HG03066 (cell line): ENCODE results near the gene MMP23B.
"Not testable (repeated sequence)": the region's sequence is repeated elsewhere in the genome, so short reads cannot be mapped to it uniquely, and the experiment has no call there.

ENCODE experiments used
- ATAC-seq: cut with Tn5 transposase; IDR thresholded peaks from one replicate; pipeline ENCODE4 v1.9.1; 2021; ENCODE audit warnings: low read depth; ENCODE audit not compliant: unreplicated experiment

The MMP23B gene

GRCh38 chr1:1664318-1664717, 32.3 kb downstream of the MMP23B start:
- not testable (repeated sequence) for ATAC-seq

GRCh38 chr1:1664941-1665814, 33.2 kb downstream of the MMP23B start:
- no peak for ATAC-seq

- no peak for ATAC-seq
These were observed 33.9 kb downstream of the MMP23B start for GRCh38 chr1:1665815-1666251.

GRCh38 chr1:1666526-1666925, 34.6 kb downstream of the MMP23B start:
- no peak for ATAC-seq

GRCh38 chr1:1669468-1670440, 37.8 kb downstream of the MMP23B start:
- no peak for ATAC-seq

- ATAC-seq: no peak
These were observed 38.9 kb downstream of the MMP23B start for GRCh38 chr1:1670866-1671265.

- ATAC-seq: no peak
These were observed 39.6 kb downstream of the MMP23B start for GRCh38 chr1:1671365-1672119.

DNA sequence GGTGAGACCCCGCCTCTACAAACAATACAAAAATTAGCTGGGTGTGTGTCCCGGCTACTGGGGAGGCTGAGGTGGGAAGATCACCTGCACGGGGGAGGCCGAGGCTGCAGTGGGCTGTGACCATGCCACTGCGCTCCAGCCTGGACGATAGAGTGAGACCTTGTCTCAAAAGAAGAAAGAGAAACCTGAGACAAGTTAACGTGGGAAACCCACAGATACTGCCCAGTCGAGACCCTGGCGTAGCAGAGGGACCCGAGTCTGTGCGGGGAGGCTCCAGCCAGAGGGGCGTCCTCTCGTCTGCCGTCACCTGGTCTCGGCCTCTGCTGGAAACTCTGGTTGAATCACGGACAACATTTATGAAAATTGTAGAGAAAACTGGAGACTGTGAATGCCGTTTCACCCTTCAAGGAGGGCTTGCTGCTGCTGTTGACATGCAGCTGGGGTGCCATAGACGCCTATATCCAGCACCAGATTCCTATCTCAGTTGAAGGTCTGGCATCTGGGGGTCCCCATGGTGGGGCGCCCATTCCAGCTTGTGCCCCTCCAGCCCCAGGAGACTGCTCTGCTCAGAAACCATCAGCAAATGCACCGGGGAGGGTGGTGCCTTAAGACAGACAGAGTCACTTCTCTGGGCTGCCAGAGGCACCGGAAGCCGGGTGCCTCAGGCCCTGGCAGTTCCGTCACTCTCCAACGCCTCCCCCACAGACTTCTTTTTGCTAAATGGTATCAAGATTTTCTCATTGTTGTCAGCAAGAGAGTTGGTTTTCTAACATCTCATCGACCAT, 40.4 kb downstream of the MMP23B start:
- no peak for ATAC-seq

- not testable (repeated sequence) for ATAC-seq
These were observed 42.8 kb downstream of the MMP23B start for GRCh38 chr1:1674806-1675205.

DNA sequence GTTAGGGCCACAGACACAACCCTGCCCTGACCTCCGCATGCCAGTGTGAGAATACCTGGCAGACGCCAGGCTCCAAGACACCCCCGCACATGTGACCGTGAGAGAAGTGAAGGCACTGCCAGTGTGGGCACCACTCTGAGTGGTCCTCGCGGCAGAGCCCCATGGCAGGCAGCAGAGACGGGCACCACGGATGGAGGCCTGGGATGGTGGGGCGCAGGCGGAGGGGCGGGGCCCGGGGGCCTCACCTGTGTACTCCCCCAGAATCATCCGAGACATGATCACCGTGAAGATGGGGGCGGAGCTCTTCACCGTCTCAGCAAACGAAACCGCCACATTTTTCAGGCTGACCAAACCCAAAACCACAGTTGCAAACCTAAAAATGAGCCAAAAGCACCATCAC, 43.2 kb downstream of the MMP23B start:
- ATAC-seq: not testable (repeated sequence)

DNA sequence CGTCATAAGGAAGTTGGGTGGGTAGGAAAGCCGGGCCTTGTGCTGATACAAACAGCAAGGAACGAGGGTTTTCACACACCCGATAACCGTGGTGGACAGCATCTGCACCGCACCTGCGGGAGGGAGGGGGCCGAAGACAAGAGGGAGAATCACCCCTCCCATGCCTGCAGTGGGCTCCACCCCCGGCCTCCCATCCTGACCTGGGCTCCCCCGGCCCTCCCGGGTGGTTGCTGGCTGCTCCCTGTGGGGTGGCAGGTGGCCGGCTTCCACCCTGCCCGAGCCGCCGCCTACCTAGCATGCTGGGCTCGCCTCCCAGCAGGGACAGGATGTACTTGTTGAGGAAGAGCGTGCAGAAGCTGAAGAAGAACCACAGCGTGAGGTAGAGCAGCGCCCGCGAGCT, 44.1 kb downstream of the MMP23B start:
- not testable (repeated sequence) for ATAC-seq

- ATAC-seq: peak; percentile 61
These were observed 46.0 kb downstream of the MMP23B start for GRCh38 chr1:1677718-1678580.

DNA sequence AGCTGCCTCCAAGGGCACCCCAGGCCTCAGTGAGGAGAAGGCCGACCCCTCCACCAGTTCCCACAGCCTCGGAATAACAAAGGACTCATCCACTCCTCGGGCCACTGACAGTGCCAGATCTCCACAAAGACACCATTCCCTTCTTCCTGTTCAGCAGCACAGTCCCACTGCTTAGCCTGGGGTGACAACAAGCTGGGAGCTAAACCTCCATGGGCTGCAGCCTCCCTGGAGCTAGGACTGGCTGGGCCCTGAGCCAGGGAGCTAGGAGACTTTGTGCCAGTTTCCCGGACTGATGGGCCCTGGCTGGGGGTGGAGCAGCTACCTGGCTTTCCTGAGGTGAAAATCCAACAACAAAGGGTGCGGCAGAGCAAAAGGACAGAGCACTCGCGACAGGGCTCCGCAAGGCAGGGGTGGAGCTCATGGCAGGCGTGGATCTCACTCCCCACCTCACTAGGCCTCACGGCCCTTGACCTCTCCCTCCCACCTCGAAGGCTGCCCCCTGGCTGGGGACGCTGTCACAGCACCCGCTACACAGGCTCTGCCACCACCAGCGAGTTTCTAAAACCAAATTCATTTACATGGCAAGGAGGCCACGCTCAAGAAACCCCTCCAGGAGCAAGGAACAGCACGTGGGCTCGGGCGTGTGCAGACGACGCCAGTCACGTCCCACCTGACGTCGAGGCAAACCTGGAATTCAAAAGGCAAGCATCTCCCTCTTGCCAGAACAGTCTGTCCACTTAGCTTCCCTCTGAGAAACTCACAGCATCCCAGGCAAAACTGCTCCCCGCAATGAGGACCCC, 46.8 kb downstream of the MMP23B start:
- no peak for ATAC-seq

- ATAC-seq: no peak
These were observed 48.3 kb downstream of the MMP23B start for GRCh38 chr1:1680031-1680911.

- ATAC-seq: no peak
These were observed 48.9 kb downstream of the MMP23B start for GRCh38 chr1:1680912-1681273.

DNA sequence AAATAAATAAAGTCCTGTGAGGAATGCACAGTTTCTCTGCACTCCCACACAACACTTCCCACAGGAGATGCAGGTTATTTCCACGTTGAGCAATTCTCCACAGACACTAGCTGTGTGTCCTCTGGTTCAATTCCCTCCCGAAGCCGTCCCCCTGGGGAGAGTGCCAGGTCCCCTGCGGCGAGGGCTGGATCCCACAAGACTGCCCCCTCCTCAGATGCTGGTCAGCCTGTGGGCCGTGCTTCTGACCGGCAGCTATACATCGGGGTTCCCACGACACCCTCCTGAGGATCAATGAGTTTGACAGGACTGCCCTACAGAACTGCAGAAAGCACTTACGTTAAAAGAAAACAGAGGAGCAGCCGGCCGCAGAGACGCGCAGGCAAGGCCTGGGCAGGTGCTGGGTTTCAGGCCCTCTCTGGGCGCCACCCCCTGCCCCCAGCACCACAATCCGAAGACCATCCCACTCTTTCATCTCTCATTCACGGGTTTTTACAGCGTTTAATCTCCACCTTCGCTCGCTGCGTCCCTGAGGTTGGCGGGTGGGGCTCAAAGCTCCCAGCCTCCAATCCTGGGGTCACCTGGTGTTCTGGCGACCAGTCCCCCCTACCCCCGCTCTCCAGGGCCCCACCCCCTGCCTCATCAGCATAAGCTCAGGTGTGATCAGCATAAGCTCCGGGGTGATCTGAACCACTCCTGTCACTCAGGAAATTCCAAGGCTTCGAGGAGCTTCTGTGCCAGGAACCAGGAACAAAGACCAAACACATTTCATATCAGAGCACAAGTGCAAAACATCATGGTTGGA, 51.3 kb downstream of the MMP23B start:
- ATAC-seq: no peak
